Endothelial cell of umbilical vein (primary cell): ENCODE measurements around the gene PDE4B. TPM values are rescaled to one million over a fixed set of nuclear protein-coding genes. Genes with fewer than 3 reads are reported as not detected.
"Not testable (repeated sequence)": the region's sequence is repeated elsewhere in the genome, so short reads cannot be mapped to it uniquely, and the experiment has no call there.

ENCODE experiments used
- BruUV-seq: library from RNA; stranded (reverse); fragments of 400-500 nt; replicated peaks from 2 replicates; lab custom pipeline; 2021; lab: Mats Ljungman, UMichigan
- CTCF ChIA-PET: fragments of 300-600, 350-600 bp; sonication (Branson Sonifier 250); formaldehyde crosslinking; loops from one replicate; lab custom pipeline; 2021; ENCODE audit warnings: antibody characterized with exemption, inconsistent platforms; lab: Charles Lee
- POLR2A ChIA-PET: fragments of 300-600, 350-600 bp; sonication (Branson Sonifier 250); formaldehyde crosslinking; loops from one replicate; lab custom pipeline; 2021; ENCODE audit warnings: antibody characterized with exemption, inconsistent platforms; lab: Charles Lee
- DNase-seq: peaks from one replicate; pipeline ENCODE4 v3.0.0-alpha.2; 2011; ENCODE audit warnings: low read depth, low spot score
- FAIRE-seq: peaks from 2 replicates; lab custom pipeline; 2011; peaks lifted over from hg19 to GRCh38; lab: Jason Lieb, UNC
- H2AFZ ChIP-seq: 2 replicates; pipeline ENCODE4 v1.6.0; 2012; ENCODE audit warnings: low read depth, low read length, control low read depth, inconsistent platforms
- H3K27ac ChIP-seq: 2 replicates; pipeline ENCODE4 v1.5.1; 2011; ENCODE audit warnings: low read depth, mild to moderate bottlenecking, control low read depth, low read length, moderate library complexity; ENCODE audit not compliant: insufficient read depth
- H3K27me3 ChIP-seq, 2 experiments: 2 replicates each; pipeline versions ENCODE4 v1.6.0 to v1.6.1; 2011; ENCODE audit warnings: low read length in 2 of 2, mixed read lengths in 1 of 2; ENCODE audit not compliant: control insufficient read depth in 2 of 2, insufficient read depth in 2 of 2
- H3K36me3 ChIP-seq, 2 experiments: 2 replicates in 1 of 2; 3 replicates in 1 of 2; pipeline ENCODE4 v1.5.1; 2011; ENCODE audit warnings: low read length in 2 of 2, mild to moderate bottlenecking in 1 of 2, moderate library complexity in 1 of 2; ENCODE audit not compliant: control insufficient read depth in 2 of 2, insufficient read depth in 2 of 2; ENCODE audit errors: extremely low read depth in 1 of 2
- H3K4me1 ChIP-seq: 3 replicates; pipeline ENCODE4 v1.5.1; 2011; ENCODE audit warnings: mild to moderate bottlenecking, low read length; ENCODE audit not compliant: control insufficient read depth, insufficient read depth; ENCODE audit errors: extremely low read depth
- H3K4me2 ChIP-seq: 2 replicates; pipeline ENCODE4 v1.6.1; 2011; ENCODE audit warnings: low read length, control low read depth, mixed read lengths; ENCODE audit not compliant: insufficient read depth
- H3K4me3 ChIP-seq, 3 experiments: fragments of 200-600 bp in 1 of 3; sonication (generic), shearing (Covaris generic) in 1 of 3; replicated peaks in 1 of 3; 2 replicates each; pipeline ENCODE4 v1.5.1; 2011 to 2016; ENCODE audit warnings: control low read depth in 3 of 3, low read length in 3 of 3, mild to moderate bottlenecking in 2 of 3, inconsistent platforms in 1 of 3, low read depth in 1 of 3, moderate library complexity in 1 of 3; ENCODE audit not compliant: insufficient read depth in 1 of 3
- H3K79me2 ChIP-seq: 2 replicates; pipeline ENCODE4 v1.6.0; 2012; ENCODE audit warnings: low read length, inconsistent platforms; ENCODE audit not compliant: control insufficient read depth, insufficient read depth
- H3K9ac ChIP-seq: replicated peaks from 2 replicates; pipeline ENCODE3; 2011; ENCODE audit warnings: low read length, control low read depth; ENCODE audit not compliant: insufficient read depth; ENCODE audit errors: extremely low read depth
- H3K9me1 ChIP-seq: replicated peaks from 3 replicates; pipeline ENCODE4 v1.6.0; 2011; ENCODE audit warnings: mild to moderate bottlenecking, low read length; ENCODE audit not compliant: control insufficient read depth, insufficient read depth; ENCODE audit errors: extremely low read depth
- H3K9me3 ChIP-seq: replicated peaks from 2 replicates; pipeline ENCODE4 v1.5.1; 2012; ENCODE audit warnings: low read length, inconsistent platforms; ENCODE audit not compliant: control insufficient read depth, insufficient read depth
- H4K20me1 ChIP-seq: replicated peaks from 2 replicates; pipeline ENCODE3; 2011; ENCODE audit warnings: mild to moderate bottlenecking, low read length; ENCODE audit not compliant: control insufficient read depth, insufficient read depth; ENCODE audit errors: extremely low read depth
- EZH2 ChIP-seq: IDR thresholded peaks from 2 replicates; pipeline ENCODE4 v1.6.1; 2012; ENCODE audit warnings: borderline replicate concordance, low read depth, mild to moderate bottlenecking, moderate library complexity, low read length, inconsistent platforms; ENCODE audit not compliant: severe bottlenecking
- FOS ChIP-seq: IDR thresholded peaks from 2 replicates; pipeline ENCODE4 v1.6.1; 2011; ENCODE audit warnings: mild to moderate bottlenecking, low read length, moderate library complexity, borderline replicate concordance; ENCODE audit not compliant: insufficient read depth
- GATA2 ChIP-seq: IDR thresholded peaks from 2 replicates; pipeline ENCODE4 v1.7.0; 2011; ENCODE audit warnings: low read depth, mild to moderate bottlenecking, moderate library complexity, mixed read lengths, low read length; ENCODE audit not compliant: insufficient read length, insufficient read depth
- JUN ChIP-seq: IDR thresholded peaks from 2 replicates; pipeline ENCODE4 v1.6.1; 2011; ENCODE audit warnings: borderline replicate concordance, low read depth; ENCODE audit not compliant: insufficient read length, insufficient read depth
- MYC ChIP-seq: IDR thresholded peaks from one replicate; pipeline ENCODE4 v1.6.1; 2011; ENCODE audit warnings: mild to moderate bottlenecking, low read depth, low read length
- POLR2A ChIP-seq: IDR thresholded peaks from 2 replicates; pipeline ENCODE4 v1.6.1; 2012; ENCODE audit warnings: low read depth, mild to moderate bottlenecking, control low read depth, low read length
- POLR2AphosphoS5 ChIP-seq: IDR thresholded peaks from 2 replicates; pipeline ENCODE4 v1.6.1; 2012; ENCODE audit warnings: low read depth, mild to moderate bottlenecking, control low read depth, low read length, moderate library complexity; ENCODE audit not compliant: insufficient read depth
- dilution Hi-C: fragments of 300-500 bp; cut with MboI; formaldehyde crosslinking; loops from one replicate; pipeline ENCODE4 v1.15.0; 2019; ENCODE audit warnings: low sequenced_read_pairs; ENCODE audit not compliant: extremely low pct_ligation_motif_present
- intact Hi-C: fragments of 100-400 bp; cut with micrococcal nuclease; formaldehyde crosslinking; loops from one replicate; pipeline ENCODE4 v1.10.0; 2022
- polyA plus RNA-seq, 4 experiments: library from polyadenylated mRNA; depleted of rRNA in 3 of 4; stranded (reverse) in 3 of 4; unstranded in 1 of 4; fragments of >200 nt; gene quantifications; 2 replicates each; pipeline versions ENCODE4 v1.2.1 to v1.2.3, GENCODE V29; 2011 to 2012; ENCODE audit warnings: missing spikeins in 1 of 4
- total RNA-seq: library from RNA; stranded (reverse); gene quantifications from 2 replicates; pipeline ENCODE4 v1.2.3, GENCODE V29; 2021
- TF ChIP-seq, protein P1 (sequence below): IDR thresholded peaks from 2 replicates; pipeline ENCODE4 v1.6.1; 2011; ENCODE audit not compliant: insufficient read depth, insufficient read length
- TF ChIP-seq, protein P2 (sequence below), 2 donors: IDR thresholded peaks; 1 replicate in 1 of 2; 2 replicates in 1 of 2; pipeline ENCODE4 v1.5.1; 2011; ENCODE audit warnings: low read length in 2 of 2, mild to moderate bottlenecking in 2 of 2, moderate library complexity in 2 of 2, control low read depth in 1 of 2, inconsistent platforms in 1 of 2, low read depth in 1 of 2; ENCODE audit not compliant: insufficient read depth in 1 of 2; ENCODE audit errors: extremely low read depth in 1 of 2

Gene PDE4B
- total and polyA plus RNA-seq, 2 donors (not counting 3 experiments of a cell fraction or from before 2014, with no cell fraction given) = 63.5 to 69.8 TPM

DNA sequence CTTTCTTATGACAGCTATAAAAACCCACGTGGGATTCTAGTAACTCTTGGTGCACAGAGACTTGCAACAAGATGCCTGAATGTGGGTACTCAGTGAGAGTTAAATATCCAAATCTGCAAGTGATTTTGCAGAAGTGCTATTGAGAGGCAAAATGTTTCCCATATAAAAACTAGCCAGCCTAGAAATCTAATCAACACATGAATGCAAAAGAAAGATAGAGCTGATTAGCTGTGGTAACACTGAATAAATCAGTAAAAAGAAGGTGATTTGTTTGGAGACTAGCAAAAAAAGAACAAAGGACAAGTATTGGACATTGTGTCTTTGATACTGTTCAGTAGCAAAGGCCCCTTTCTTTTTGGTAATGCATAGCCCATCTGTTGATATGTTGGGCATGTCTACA is 527.5 kb downstream of the PDE4B start:
- Histone ChIP-seq H3K79me2 (no peaks in the 10 kb centered on the region), H3K9me1 (no peaks in the 10 kb centered on the region), H3K4me1 (no peaks in the 10 kb centered on the region), H3K9ac (no peak overlapping the region), H3K9me3 (no peaks in the 10 kb centered on the region), H3K36me3 (no peaks in the 10 kb centered on the region), H4K20me1 (no peaks in the 10 kb centered on the region), H2AFZ (no peak overlapping the region), H3K27me3 (no peaks in the 10 kb centered on the region), H3K4me3 (no peak overlapping the region), H3K4me2 (no peak overlapping the region), H3K27ac (no peak overlapping the region)
- TF ChIP-seq GATA2 (no peak), POLR2A (no peak), POLR2AphosphoS5 (no peak), EZH2 (no peak), MYC (no peak), JUN (no peak), FOS (no peak)
- TF ChIP-seq, protein P1, sequence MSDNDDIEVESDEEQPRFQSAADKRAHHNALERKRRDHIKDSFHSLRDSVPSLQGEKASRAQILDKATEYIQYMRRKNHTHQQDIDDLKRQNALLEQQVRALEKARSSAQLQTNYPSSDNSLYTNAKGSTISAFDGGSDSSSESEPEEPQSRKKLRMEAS = no peak
- TF ChIP-seq, protein P2, sequence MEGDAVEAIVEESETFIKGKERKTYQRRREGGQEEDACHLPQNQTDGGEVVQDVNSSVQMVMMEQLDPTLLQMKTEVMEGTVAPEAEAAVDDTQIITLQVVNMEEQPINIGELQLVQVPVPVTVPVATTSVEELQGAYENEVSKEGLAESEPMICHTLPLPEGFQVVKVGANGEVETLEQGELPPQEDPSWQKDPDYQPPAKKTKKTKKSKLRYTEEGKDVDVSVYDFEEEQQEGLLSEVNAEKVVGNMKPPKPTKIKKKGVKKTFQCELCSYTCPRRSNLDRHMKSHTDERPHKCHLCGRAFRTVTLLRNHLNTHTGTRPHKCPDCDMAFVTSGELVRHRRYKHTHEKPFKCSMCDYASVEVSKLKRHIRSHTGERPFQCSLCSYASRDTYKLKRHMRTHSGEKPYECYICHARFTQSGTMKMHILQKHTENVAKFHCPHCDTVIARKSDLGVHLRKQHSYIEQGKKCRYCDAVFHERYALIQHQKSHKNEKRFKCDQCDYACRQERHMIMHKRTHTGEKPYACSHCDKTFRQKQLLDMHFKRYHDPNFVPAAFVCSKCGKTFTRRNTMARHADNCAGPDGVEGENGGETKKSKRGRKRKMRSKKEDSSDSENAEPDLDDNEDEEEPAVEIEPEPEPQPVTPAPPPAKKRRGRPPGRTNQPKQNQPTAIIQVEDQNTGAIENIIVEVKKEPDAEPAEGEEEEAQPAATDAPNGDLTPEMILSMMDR (IDR thresholded peaks at IDR 0.05; ENCODE audit: extremely low read depth in 1 of 2, insufficient read depth in 1 of 2, low read depth in 1 of 2, low read length in 2 of 2) = no peak
- DNase-seq = no peak
- intact Hi-C loops = no loop called here
- CTCF ChIA-PET = interaction anchor here (1.2 kb wide), 1 partner anchor 12 kb away, joined by 3 read pairs; no protein-coding TSS in a partner anchor
- dilution Hi-C loops = no loop called here
- POLR2A ChIA-PET = interaction anchor here (0.6 kb wide), 1 partner anchor 152 kb away, joined by 3 read pairs; no protein-coding TSS in a partner anchor
- BruUV-seq = no TSS peak
- FAIRE-seq = no peak

DNA sequence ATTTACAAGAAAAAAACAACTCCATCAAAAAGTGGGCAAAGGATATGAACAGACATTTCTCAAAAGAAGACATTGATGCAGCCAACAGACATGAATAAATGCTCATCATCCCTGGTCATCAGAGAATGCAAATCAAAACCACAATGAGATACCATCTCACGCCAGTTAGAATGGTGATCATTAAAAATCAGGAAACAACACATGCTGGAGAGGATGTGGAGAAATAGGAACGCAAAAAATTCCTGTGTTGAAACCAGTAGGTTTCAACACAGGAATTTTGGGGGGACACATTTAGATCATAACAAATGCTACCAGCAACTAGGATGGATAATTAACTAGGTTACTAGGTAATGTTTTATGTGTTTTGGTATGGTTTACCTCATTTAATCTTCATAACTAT is 529.8 kb downstream of the PDE4B start:
- dilution Hi-C loops, H3K9ac ChIP-seq, BruUV-seq, H2AFZ ChIP-seq, H3K4me2 ChIP-seq, H3K36me3 ChIP-seq, intact Hi-C loops, H4K20me1 ChIP-seq, FAIRE-seq, H3K4me3 ChIP-seq, POLR2A ChIA-PET, H3K9me3 ChIP-seq, DNase-seq, H3K9me1 ChIP-seq, H3K27ac ChIP-seq, H3K79me2 ChIP-seq, H3K4me1 ChIP-seq, H3K27me3 ChIP-seq: not testable (repeated sequence)
- CTCF ChIA-PET = interaction anchor here (1.4 kb wide), 1 partner anchor 67 kb away, joined by 3 read pairs; no protein-coding TSS in a partner anchor
